HCT116 (cell line): ENCODE measurements around the gene CDCA7. TPM values are rescaled to one million over a fixed set of nuclear protein-coding genes. Genes with fewer than 3 reads are reported as not detected.

Experiments used
- ATAC-seq: fragments of 200-7000 bp; cut with Tn5 transposase; 2 replicates; pipeline ENCODE4 v1.9.1; 2020; ENCODE audit warnings: mild to moderate bottlenecking, moderate library complexity
- BruUV-seq: library from RNA; stranded (reverse); fragments of 400-500 nt; replicated peaks from 2 replicates; lab custom pipeline; 2021; lab: Mats Ljungman, UMichigan
- CTCF ChIA-PET: fragments of 300-600 bp; sonication (Branson Sonifier 250); formaldehyde crosslinking; loops from one replicate; lab custom pipeline; 2021; ENCODE audit warnings: antibody characterized with exemption; lab: Charles Lee
- POLR2A ChIA-PET: fragments of 300-600, 350-600 bp; sonication (Branson Sonifier 250); formaldehyde crosslinking; loops from one replicate; lab custom pipeline; 2021; ENCODE audit warnings: antibody characterized with exemption; lab: Charles Lee
- RAD21 ChIA-PET, 2 experiments: fragments of 300-600 bp; sonication (Branson Sonifier 250); formaldehyde crosslinking; loops; one replicate each; lab custom pipeline; 2023; ENCODE audit warnings: low total read pairs in 2 of 2; ENCODE audit not compliant: uncharacterized antibody in 2 of 2, unreplicated experiment in 2 of 2, low non-redundant PET in 1 of 2; lab: Charles Lee
- DNase-seq: peaks from one replicate; pipeline ENCODE4 v3.0.0-alpha.2; 2010; ENCODE audit warnings: low read depth, low spot score
- H2AFZ ChIP-seq: fragments of 200-600 bp; shearing (Covaris generic), sonication (generic); 2 replicates; pipeline ENCODE4 v1.6.1; 2017; ENCODE audit warnings: low read depth, mixed run types, mixed read lengths, antibody characterized with exemption, low read length; ENCODE audit not compliant: poor library complexity, severe bottlenecking
- H3K27ac ChIP-seq: 2 replicates; pipeline ENCODE4 v1.5.1; 2012; ENCODE audit warnings: low read depth, low read length
- H3K27me3 ChIP-seq: fragments of 200-600 bp; sonication (generic); 2 replicates; pipeline ENCODE4 v1.6.1; 2016; ENCODE audit warnings: mixed run types, low read length, mixed read lengths; ENCODE audit not compliant: insufficient read depth
- H3K36me3 ChIP-seq, 2 experiments: fragments of 200-500 bp in 1 of 2; fragments of 200-600 bp in 1 of 2; sonication (Bioruptor generic) in 1 of 2; sonication (generic) in 1 of 2; 2 replicates each; pipeline versions ENCODE4 v1.5.1 to v1.6.1; 2014 to 2016; ENCODE audit warnings: low read length in 2 of 2, inconsistent platforms in 1 of 2, mixed read lengths in 1 of 2, mixed run types in 1 of 2; ENCODE audit not compliant: insufficient read depth in 2 of 2, control insufficient read depth in 1 of 2
- H3K4me1 ChIP-seq, 2 experiments: fragments of 200-600 bp in 1 of 2; sonication (generic) in 1 of 2; 2 replicates each; pipeline versions ENCODE4 v1.5.1 to v1.6.1; 2012 to 2017; ENCODE audit warnings: low read length in 2 of 2, inconsistent platforms in 1 of 2, mild to moderate bottlenecking in 1 of 2, mixed read lengths in 1 of 2, mixed run types in 1 of 2, moderate library complexity in 1 of 2; ENCODE audit not compliant: insufficient read depth in 2 of 2, control insufficient read depth in 1 of 2
- H3K4me2 ChIP-seq: fragments of 200-600 bp; sonication (generic); 2 replicates; pipeline ENCODE4 v1.6.1; 2017; ENCODE audit warnings: mixed run types, low read length, mixed read lengths
- H3K4me3 ChIP-seq, 2 experiments: fragments of 200-600 bp in 1 of 2; sonication (generic) in 1 of 2; replicated peaks in 1 of 2; 2 replicates each; pipeline ENCODE4 v1.5.1; 2011 to 2016; ENCODE audit warnings: low read length in 2 of 2, control low read depth in 1 of 2, low read depth in 1 of 2, mild to moderate bottlenecking in 1 of 2, mixed read lengths in 1 of 2, mixed run types in 1 of 2
- H3K79me2 ChIP-seq: fragments of 200-600 bp; sonication (generic); 2 replicates; pipeline ENCODE4 v1.6.1; 2017; ENCODE audit warnings: mild to moderate bottlenecking, mixed run types, low read length, moderate library complexity, mixed read lengths; ENCODE audit not compliant: insufficient read depth
- H3K9ac ChIP-seq: fragments of 200-600 bp; sonication (generic); 2 replicates; pipeline ENCODE4 v1.6.1; 2016; ENCODE audit warnings: low read length, mixed read lengths
- H3K9me2 ChIP-seq: fragments of 200-600 bp; sonication (generic), shearing (Covaris generic); 2 replicates; pipeline ENCODE4 v1.6.1; 2017; ENCODE audit warnings: mixed run types, mild to moderate bottlenecking, moderate library complexity; ENCODE audit not compliant: insufficient read depth
- H3K9me3 ChIP-seq, 2 experiments: fragments of 200-500 bp in 1 of 2; fragments of 200-600 bp in 1 of 2; sonication (Bioruptor generic) in 1 of 2; sonication (generic) in 1 of 2; 2 replicates each; pipeline ENCODE4 v1.6.1; 2014 to 2017; ENCODE audit warnings: low read length in 2 of 2, mixed read lengths in 2 of 2, inconsistent platforms in 1 of 2, low read depth in 1 of 2, mild to moderate bottlenecking in 1 of 2, mixed run types in 1 of 2, moderate library complexity in 1 of 2; ENCODE audit not compliant: control insufficient read depth in 1 of 2, insufficient read depth in 1 of 2
- H4K20me1 ChIP-seq: fragments of 200-600 bp; sonication (generic), shearing (Covaris generic); 2 replicates; pipeline ENCODE4 v1.6.1; 2017; ENCODE audit warnings: mixed run types, mild to moderate bottlenecking, moderate library complexity; ENCODE audit not compliant: insufficient read depth
- CBX3 ChIP-seq: IDR thresholded peaks from 2 replicates; pipeline ENCODE4 v1.6.1; 2012; ENCODE audit warnings: low read depth
- EZH2 ChIP-seq: fragments of 200-600 bp; sonication (generic); IDR thresholded peaks from 2 replicates; pipeline ENCODE4 v1.6.1; 2017; ENCODE audit warnings: antibody characterized with exemption, mixed run types
- FOSL1 ChIP-seq: IDR thresholded peaks from 2 replicates; pipeline ENCODE4 v1.6.1; 2012; ENCODE audit warnings: low read depth
- POLR2AphosphoS5 ChIP-seq: IDR thresholded peaks from 2 replicates; pipeline ENCODE4 v1.6.1; 2011; ENCODE audit warnings: mild to moderate bottlenecking, low read depth, low read length, moderate library complexity
- RAD21 ChIP-seq: IDR thresholded peaks from 2 replicates; pipeline ENCODE4 v1.6.1; 2012; ENCODE audit warnings: low read depth, mild to moderate bottlenecking
- SP1 ChIP-seq: IDR thresholded peaks from 2 replicates; pipeline ENCODE4 v1.6.1; 2012; ENCODE audit warnings: low read depth
- TCF7L2 ChIP-seq: IDR thresholded peaks from 2 replicates; pipeline ENCODE4 v1.7.0; 2011; ENCODE audit warnings: borderline replicate concordance, inconsistent platforms; ENCODE audit not compliant: insufficient read depth, insufficient read length; ENCODE audit errors: extremely low read depth
- ZFX ChIP-seq: fragments of 450-650 bp; IDR thresholded peaks from 2 replicates; pipeline ENCODE4 v1.6.1; 2017
- intact Hi-C: fragments of 100-400 bp; cut with micrococcal nuclease; formaldehyde crosslinking; loops from 2 replicates; pipeline ENCODE4 v1.10.0; 2022
- total RNA-seq: library from RNA; stranded (reverse); gene quantifications from one replicate; pipeline ENCODE4 v1.2.1, GENCODE V29; 2021; ENCODE audit not compliant: unreplicated experiment
- TF ChIP-seq, protein P1 (sequence below), 3 experiments: fragments of 200-600 bp in 1 of 3; sonication (generic) in 1 of 3; IDR thresholded peaks in 2 of 3; conservative IDR thresholded peaks in 1 of 3; 2 replicates each; pipeline ENCODE4 v1.5.1; 2012 to 2017; ENCODE audit warnings: low read depth in 2 of 3, low read length in 2 of 3, antibody characterized with exemption in 1 of 3, borderline replicate concordance in 1 of 3, control low read depth in 1 of 3, mild to moderate bottlenecking in 1 of 3, mixed read lengths in 1 of 3, mixed run types in 1 of 3, moderate library complexity in 1 of 3; ENCODE audit not compliant: insufficient read depth in 1 of 3
- TF ChIP-seq, protein P2 (sequence below): IDR thresholded peaks from 2 replicates; pipeline ENCODE4 v1.6.1; 2012; ENCODE audit warnings: low read depth
- TF ChIP-seq, protein P3 (sequence below): IDR thresholded peaks from 2 replicates; pipeline ENCODE4 v1.6.1; 2012
- TF ChIP-seq, protein P4 (sequence below): IDR thresholded peaks from 2 replicates; pipeline ENCODE4 v1.6.1; 2011; ENCODE audit warnings: mild to moderate bottlenecking, low read length, moderate library complexity; ENCODE audit not compliant: insufficient replicate concordance; ENCODE audit errors: extremely low read depth

Gene CDCA7
- total RNA-seq, 1 experiment from 2014 or later: 57.9 TPM

DNA sequence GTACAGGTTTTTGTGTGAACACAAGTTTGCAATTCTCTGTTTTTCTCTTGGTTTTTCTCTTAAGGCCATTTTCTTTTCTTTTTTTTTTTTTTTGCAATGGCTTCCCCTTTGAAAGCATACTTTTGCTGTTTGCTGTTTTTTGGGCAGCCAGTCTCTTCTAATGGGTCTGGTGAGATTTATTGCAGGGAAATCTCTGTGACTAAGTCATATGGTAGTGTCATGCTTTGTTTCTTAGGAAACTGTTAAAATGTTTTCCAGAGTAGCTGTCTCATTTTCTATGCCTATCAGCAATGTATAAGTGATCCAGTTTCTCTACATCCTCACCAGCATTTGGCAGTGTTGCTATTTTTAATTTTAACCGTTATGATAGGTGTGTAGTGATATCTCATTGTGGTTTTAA lies 27.9 kb upstream of the CDCA7 start:
- Histone ChIP-seq H3K4me3 (no peak overlapping the region), H4K20me1 (no peaks in the 10 kb centered on the region), H3K36me3 (no peaks in the 10 kb centered on the region), H3K9me2 (no peaks in the 10 kb centered on the region), H3K9me3 (peaks cover under 1 to 2% of the 10 kb centered on the region in 2 experiments; a peak in 1 of 4 replicates), H3K27me3 (no peaks in the 10 kb centered on the region), H3K27ac (no peak overlapping the region), H3K4me1 (no peaks in the 10 kb centered on the region), H3K9ac (no peak overlapping the region), H2AFZ (no peak overlapping the region), H3K79me2 (no peaks in the 10 kb centered on the region), H3K4me2 (no peak overlapping the region)
- POLR2A ChIA-PET: no interaction called here
- CTCF ChIA-PET: no interaction called here
- BruUV-seq: no TSS peak
- ATAC-seq (no peak), DNase-seq (no peak)
- intact Hi-C loops: no loop called here
- RAD21 ChIA-PET: no interaction called here
- TF ChIP-seq TCF7L2 (no peak), CBX3 (no peak), EZH2 (no peak), POLR2AphosphoS5 (no peak), RAD21 (no peak), ZFX (no peak), SP1 (no peak), FOSL1 (no peak)
- TF ChIP-seq, protein P1, sequence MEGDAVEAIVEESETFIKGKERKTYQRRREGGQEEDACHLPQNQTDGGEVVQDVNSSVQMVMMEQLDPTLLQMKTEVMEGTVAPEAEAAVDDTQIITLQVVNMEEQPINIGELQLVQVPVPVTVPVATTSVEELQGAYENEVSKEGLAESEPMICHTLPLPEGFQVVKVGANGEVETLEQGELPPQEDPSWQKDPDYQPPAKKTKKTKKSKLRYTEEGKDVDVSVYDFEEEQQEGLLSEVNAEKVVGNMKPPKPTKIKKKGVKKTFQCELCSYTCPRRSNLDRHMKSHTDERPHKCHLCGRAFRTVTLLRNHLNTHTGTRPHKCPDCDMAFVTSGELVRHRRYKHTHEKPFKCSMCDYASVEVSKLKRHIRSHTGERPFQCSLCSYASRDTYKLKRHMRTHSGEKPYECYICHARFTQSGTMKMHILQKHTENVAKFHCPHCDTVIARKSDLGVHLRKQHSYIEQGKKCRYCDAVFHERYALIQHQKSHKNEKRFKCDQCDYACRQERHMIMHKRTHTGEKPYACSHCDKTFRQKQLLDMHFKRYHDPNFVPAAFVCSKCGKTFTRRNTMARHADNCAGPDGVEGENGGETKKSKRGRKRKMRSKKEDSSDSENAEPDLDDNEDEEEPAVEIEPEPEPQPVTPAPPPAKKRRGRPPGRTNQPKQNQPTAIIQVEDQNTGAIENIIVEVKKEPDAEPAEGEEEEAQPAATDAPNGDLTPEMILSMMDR (IDR thresholded peaks at IDR 0.05 in 2 of 3, conservative IDR thresholded peaks at IDR 0.05 in 1 of 3; ENCODE audit: borderline replicate concordance in 1 of 3, insufficient read depth in 1 of 3, low read depth in 2 of 3, low read length in 2 of 3): no peak
- TF ChIP-seq, protein P2, sequence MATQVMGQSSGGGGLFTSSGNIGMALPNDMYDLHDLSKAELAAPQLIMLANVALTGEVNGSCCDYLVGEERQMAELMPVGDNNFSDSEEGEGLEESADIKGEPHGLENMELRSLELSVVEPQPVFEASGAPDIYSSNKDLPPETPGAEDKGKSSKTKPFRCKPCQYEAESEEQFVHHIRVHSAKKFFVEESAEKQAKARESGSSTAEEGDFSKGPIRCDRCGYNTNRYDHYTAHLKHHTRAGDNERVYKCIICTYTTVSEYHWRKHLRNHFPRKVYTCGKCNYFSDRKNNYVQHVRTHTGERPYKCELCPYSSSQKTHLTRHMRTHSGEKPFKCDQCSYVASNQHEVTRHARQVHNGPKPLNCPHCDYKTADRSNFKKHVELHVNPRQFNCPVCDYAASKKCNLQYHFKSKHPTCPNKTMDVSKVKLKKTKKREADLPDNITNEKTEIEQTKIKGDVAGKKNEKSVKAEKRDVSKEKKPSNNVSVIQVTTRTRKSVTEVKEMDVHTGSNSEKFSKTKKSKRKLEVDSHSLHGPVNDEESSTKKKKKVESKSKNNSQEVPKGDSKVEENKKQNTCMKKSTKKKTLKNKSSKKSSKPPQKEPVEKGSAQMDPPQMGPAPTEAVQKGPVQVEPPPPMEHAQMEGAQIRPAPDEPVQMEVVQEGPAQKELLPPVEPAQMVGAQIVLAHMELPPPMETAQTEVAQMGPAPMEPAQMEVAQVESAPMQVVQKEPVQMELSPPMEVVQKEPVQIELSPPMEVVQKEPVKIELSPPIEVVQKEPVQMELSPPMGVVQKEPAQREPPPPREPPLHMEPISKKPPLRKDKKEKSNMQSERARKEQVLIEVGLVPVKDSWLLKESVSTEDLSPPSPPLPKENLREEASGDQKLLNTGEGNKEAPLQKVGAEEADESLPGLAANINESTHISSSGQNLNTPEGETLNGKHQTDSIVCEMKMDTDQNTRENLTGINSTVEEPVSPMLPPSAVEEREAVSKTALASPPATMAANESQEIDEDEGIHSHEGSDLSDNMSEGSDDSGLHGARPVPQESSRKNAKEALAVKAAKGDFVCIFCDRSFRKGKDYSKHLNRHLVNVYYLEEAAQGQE: no peak
- TF ChIP-seq, protein P3, sequence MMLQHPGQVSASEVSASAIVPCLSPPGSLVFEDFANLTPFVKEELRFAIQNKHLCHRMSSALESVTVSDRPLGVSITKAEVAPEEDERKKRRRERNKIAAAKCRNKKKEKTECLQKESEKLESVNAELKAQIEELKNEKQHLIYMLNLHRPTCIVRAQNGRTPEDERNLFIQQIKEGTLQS: no peak
- TF ChIP-seq, protein P4, sequence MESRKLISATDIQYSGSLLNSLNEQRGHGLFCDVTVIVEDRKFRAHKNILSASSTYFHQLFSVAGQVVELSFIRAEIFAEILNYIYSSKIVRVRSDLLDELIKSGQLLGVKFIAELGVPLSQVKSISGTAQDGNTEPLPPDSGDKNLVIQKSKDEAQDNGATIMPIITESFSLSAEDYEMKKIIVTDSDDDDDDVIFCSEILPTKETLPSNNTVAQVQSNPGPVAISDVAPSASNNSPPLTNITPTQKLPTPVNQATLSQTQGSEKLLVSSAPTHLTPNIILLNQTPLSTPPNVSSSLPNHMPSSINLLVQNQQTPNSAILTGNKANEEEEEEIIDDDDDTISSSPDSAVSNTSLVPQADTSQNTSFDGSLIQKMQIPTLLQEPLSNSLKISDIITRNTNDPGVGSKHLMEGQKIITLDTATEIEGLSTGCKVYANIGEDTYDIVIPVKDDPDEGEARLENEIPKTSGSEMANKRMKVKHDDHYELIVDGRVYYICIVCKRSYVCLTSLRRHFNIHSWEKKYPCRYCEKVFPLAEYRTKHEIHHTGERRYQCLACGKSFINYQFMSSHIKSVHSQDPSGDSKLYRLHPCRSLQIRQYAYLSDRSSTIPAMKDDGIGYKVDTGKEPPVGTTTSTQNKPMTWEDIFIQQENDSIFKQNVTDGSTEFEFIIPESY: no peak
